Peyer's patch (tissue), 4 donors: ENCODE results near the gene ATP7B. TPM values are rescaled to one million over a fixed set of nuclear protein-coding genes. Genes with fewer than 3 reads are reported as not detected.

Experiments used
- DNase-seq, 3 donors: peaks; one replicate each; pipeline ENCODE4 v3.0.0-alpha.2; 2017 to 2019
- H3K27ac ChIP-seq, 4 donors: fragments of 200-600 bp; sonication (generic); one replicate each; pipeline ENCODE4 v1.5.1; 2016 to 2019
- H3K27me3 ChIP-seq, 2 donors: fragments of 200-600 bp; sonication (generic); one replicate each; pipeline ENCODE4 v1.5.1; 2019
- H3K36me3 ChIP-seq, 3 donors: fragments of 200-600 bp; sonication (generic); one replicate each; pipeline ENCODE4 v1.5.1; 2016 to 2019
- H3K4me1 ChIP-seq, 4 donors: fragments of 200-600 bp; sonication (generic); one replicate each; pipeline ENCODE4 v1.5.1; 2016 to 2019
- H3K4me3 ChIP-seq, 4 donors: fragments of 200-600 bp; sonication (generic); 1 replicate in 3 of 4; 2 replicates in 1 of 4; pipeline ENCODE4 v1.5.1; 2016 to 2019; ENCODE audit warnings: mild to moderate bottlenecking in 1 of 4
- H3K9me3 ChIP-seq, 4 donors: fragments of 200-600 bp; sonication (generic); one replicate each; pipeline ENCODE4 v1.5.1; 2016 to 2019; ENCODE audit warnings: mild to moderate bottlenecking in 1 of 4
- POLR2A ChIP-seq, 2 donors: fragments of 450-650 bp; IDR thresholded peaks; one replicate each; pipeline ENCODE4 v1.5.1; 2017; ENCODE audit warnings: antibody characterized with exemption in 2 of 2, mild to moderate bottlenecking in 2 of 2, moderate library complexity in 2 of 2
- total RNA-seq, 4 donors: library from RNA; depleted of rRNA; stranded (reverse); fragments of >200 nt; gene quantifications; one replicate each; pipeline ENCODE4 v1.1.0, GENCODE V29; 2016
- TF ChIP-seq, protein P1 (sequence below), 6 experiments: fragments of 450-650 bp in 4 of 6; fragments of 200-600 bp in 2 of 6; sonication (generic) in 1 of 6; IDR thresholded peaks; one replicate each; pipeline ENCODE4 v1.5.1; 2017 to 2019; ENCODE audit warnings: antibody characterized with exemption in 6 of 6, mild to moderate bottlenecking in 3 of 6, moderate library complexity in 1 of 6

ATP7B gene
- total RNA-seq, 4 donors from 2014 or later, result 5.0 to 40.2 (median 33.0) TPM

DNA sequence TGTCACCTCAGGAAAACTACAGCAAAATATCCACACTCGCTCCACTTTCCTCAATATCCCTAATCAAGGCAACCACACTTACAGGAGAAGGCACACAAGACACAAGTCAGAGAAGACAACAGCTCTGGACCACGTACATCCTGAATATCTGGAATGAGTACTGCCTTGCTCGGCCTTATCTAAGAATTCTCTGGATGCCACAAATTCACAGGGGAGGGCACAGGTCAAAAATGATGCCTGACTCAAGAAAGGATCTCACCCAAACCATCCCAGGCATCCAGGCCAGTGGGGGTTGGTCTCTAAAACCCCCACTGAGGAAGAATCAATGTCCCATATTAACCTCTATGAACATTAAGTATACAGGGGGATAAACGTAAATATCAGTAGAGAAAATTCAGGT, 29.9 kb downstream of the ATP7B start:
- Histone ChIP-seq H3K4me3 (no peak overlapping the region), H3K9me3 (no peaks in the 10 kb centered on the region), H3K27ac (no peak overlapping the region), H3K27me3 (no peaks in the 10 kb centered on the region), H3K36me3 (no peaks in the 10 kb centered on the region), H3K4me1 (no peaks in the 10 kb centered on the region)
- no peak for DNase-seq
- TF ChIP-seq, protein P1, sequence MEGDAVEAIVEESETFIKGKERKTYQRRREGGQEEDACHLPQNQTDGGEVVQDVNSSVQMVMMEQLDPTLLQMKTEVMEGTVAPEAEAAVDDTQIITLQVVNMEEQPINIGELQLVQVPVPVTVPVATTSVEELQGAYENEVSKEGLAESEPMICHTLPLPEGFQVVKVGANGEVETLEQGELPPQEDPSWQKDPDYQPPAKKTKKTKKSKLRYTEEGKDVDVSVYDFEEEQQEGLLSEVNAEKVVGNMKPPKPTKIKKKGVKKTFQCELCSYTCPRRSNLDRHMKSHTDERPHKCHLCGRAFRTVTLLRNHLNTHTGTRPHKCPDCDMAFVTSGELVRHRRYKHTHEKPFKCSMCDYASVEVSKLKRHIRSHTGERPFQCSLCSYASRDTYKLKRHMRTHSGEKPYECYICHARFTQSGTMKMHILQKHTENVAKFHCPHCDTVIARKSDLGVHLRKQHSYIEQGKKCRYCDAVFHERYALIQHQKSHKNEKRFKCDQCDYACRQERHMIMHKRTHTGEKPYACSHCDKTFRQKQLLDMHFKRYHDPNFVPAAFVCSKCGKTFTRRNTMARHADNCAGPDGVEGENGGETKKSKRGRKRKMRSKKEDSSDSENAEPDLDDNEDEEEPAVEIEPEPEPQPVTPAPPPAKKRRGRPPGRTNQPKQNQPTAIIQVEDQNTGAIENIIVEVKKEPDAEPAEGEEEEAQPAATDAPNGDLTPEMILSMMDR (IDR thresholded peaks at IDR 0.05), result no peak
- TF ChIP-seq POLR2A (IDR thresholded peaks at IDR 0.05), result no peak

DNA sequence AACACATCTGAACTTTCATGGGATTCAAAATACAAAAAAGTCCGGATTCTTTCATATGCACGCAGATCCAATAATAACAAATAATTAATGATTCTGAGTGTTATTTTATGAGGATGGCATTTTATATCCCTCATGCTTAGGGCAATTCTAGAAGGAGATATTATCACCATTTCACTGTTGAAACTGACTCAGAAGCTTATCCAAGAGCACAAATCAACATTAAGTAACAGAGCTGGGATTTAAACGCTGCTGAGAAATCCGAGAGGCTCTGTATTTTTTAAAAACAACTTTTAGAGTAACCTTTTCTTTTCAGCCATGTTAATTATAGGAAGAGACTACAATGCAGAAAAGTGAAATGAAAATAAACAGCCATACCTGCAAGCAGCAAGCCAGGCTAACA, 30.3 kb downstream of the ATP7B start:
- Histone ChIP-seq H3K27ac (no peak overlapping the region), H3K36me3 (no peaks in the 10 kb centered on the region), H3K4me1 (no peaks in the 10 kb centered on the region), H3K9me3 (no peaks in the 10 kb centered on the region), H3K27me3 (no peaks in the 10 kb centered on the region), H3K4me3 (no peak overlapping the region)
- TF ChIP-seq, protein P1 (IDR thresholded peaks at IDR 0.05), result no peak
- TF ChIP-seq POLR2A (IDR thresholded peaks at IDR 0.05), result no peak
- no peak for DNase-seq

DNA sequence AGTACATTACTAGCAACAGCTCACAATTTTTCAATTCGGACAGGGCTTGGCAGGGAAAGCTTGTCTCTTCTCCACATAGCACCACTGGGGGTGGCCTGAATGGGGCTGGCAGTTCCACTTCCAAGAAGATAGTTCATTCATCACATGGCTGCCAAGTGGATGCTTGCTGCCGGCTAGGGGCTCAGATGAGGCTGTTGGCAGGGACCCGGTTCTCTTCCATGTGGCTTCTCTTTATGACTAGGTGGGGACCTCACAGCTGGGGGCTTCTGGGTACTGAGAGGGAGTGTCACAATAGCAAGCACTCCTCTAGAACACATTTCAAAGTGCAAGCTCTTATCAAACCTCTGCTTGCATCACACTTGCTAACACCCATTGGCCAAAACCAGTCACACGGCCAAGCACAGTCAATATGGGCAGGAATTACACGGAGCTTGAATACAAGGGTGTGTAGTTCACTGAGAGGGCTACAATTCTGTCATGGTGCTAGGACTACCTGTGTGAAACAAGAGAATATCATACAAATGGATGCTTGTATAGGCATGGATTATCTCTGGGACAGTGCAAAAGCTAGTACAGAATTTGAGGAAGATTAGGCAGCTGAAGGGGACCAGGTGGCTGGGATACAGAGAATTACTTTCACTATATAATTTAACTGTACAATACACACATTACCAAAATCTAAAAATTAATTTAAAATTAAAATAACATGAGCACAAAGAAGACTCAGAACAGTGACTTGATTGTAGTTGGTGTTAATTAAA, 32.3 kb downstream of the ATP7B start:
- Histone ChIP-seq H3K27ac (peak overlapping the region in 2 of 4 donors; percentile 36 to 73), H3K27me3 (no peaks in the 10 kb centered on the region), H3K9me3 (no peaks in the 10 kb centered on the region), H3K4me1 (no peaks in the 10 kb centered on the region), H3K36me3 (no peaks in the 10 kb centered on the region), H3K4me3 (no peak overlapping the region)
- TF ChIP-seq POLR2A (IDR thresholded peaks at IDR 0.05), result peak in 1 of 2 donors; percentile 35
- TF ChIP-seq, protein P1 (IDR thresholded peaks at IDR 0.05), result no peak
- peak in 2 of 3 donors; percentile 62 to 73 for DNase-seq

DNA sequence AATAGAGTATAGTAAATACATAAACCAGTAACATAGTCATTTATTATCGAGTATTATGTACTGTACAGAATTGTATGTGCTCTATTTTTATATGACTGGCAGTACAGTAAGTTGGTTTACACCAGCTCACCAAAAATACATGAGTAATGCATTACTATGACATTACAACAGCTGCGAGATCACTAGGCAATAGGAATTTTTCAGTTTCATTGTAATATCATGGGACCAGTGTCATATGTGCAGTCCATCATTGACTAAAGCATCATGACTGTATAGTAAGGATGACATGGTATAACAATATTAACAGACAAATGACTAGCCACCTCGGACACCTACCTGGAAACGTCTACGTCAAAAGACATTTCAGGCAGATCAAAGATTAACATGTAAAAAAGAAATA, 33.6 kb downstream of the ATP7B start:
- no peaks in the 10 kb centered on the region for H3K27me3 ChIP-seq
- no peaks in the 10 kb centered on the region for H3K4me1 ChIP-seq
- no peaks in the 10 kb centered on the region for H3K9me3 ChIP-seq
- peaks cover 0 to 4% (median 0%) of the 10 kb centered on the region in 3 donors for H3K36me3 ChIP-seq
- H3K27ac ChIP-seq, result no peak overlapping the region
- H3K4me3 ChIP-seq, result no peak overlapping the region
- DNase-seq, result no peak
- no peak for TF ChIP-seq POLR2A (IDR thresholded peaks at IDR 0.05)
- TF ChIP-seq, protein P1 (IDR thresholded peaks at IDR 0.05), result no peak

DNA sequence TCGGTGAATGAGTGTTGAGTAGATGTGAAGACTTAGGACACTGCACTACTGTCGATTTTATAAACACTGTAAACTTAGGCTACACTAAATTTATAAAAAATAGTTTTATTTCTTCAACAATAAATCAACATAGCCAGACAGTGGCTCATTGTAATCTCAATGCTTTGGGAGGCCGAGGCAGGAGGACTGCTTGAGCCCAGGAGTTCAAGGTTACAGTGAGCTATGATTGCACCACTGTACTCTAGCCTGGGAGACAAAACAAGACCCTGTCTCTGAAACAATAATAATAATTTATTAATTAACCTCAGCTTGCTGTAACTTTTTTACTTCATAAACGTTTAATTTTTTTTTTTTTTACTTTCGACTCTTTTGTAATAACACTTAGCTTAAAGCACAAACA, 34.4 kb downstream of the ATP7B start:
- no peaks in the 10 kb centered on the region for H3K4me1 ChIP-seq
- H3K4me3 ChIP-seq, result no peak overlapping the region
- no peak for DNase-seq
- peaks cover 0 to 4% (median 0%) of the 10 kb centered on the region in 3 donors for H3K36me3 ChIP-seq
- H3K9me3 ChIP-seq, result no peaks in the 10 kb centered on the region
- no peaks in the 10 kb centered on the region for H3K27me3 ChIP-seq
- no peak overlapping the region for H3K27ac ChIP-seq
- TF ChIP-seq, protein P1 (IDR thresholded peaks at IDR 0.05), result no peak
- no peak for TF ChIP-seq POLR2A (IDR thresholded peaks at IDR 0.05)
